Stomach smooth muscle (tissue), 2 donors: ENCODE results near the gene ZBP1.

Source experiments
- H3K27ac ChIP-seq: one replicate; pipeline ENCODE4 v1.7.0; 2013; ENCODE audit warnings: mild to moderate bottlenecking, low read length, inconsistent platforms
- H3K27me3 ChIP-seq, 2 donors: one replicate each; pipeline ENCODE4 v1.7.0; 2013; ENCODE audit warnings: low read length in 2 of 2; ENCODE audit not compliant: insufficient read depth in 2 of 2, control insufficient read depth in 1 of 2
- H3K36me3 ChIP-seq, 2 donors: one replicate each; pipeline ENCODE4 v1.7.0; 2013; ENCODE audit warnings: low read length in 2 of 2; ENCODE audit not compliant: control insufficient read depth in 2 of 2, insufficient read depth in 2 of 2
- H3K4me1 ChIP-seq: one replicate; pipeline ENCODE4 v1.7.0; 2013; ENCODE audit warnings: low read length; ENCODE audit not compliant: control insufficient read depth, insufficient read depth
- H3K4me3 ChIP-seq, 2 donors: one replicate each; pipeline ENCODE4 v1.7.0; 2013; ENCODE audit warnings: low read length in 2 of 2
- H3K9ac ChIP-seq, 2 donors: one replicate each; pipeline ENCODE4 v1.7.0; 2013; ENCODE audit warnings: low read length in 2 of 2, mild to moderate bottlenecking in 1 of 2
- H3K9me3 ChIP-seq, 2 donors: one replicate each; pipeline ENCODE4 v1.7.0; 2013; ENCODE audit warnings: low read length in 2 of 2; ENCODE audit not compliant: control insufficient read depth in 2 of 2
- donor health status: healthy.
- donor health status: Pancreatic carcinoma.

The ZBP1 gene

GRCh38 chr20:57574954-57575353 is 45.3 kb downstream of the ZBP1 start:
- Histone ChIP-seq H3K36me3 (no peaks in the 10 kb centered on the region), H3K9ac (no peak overlapping the region), H3K4me1 (peaks cover 8% of the 10 kb centered on the region), H3K27me3 (peaks cover 0 to 2% of the 10 kb centered on the region in 2 donors), H3K4me3 (no peak overlapping the region), H3K27ac (no peak overlapping the region), H3K9me3 (no peaks in the 10 kb centered on the region)

- no peaks in the 10 kb centered on the region for H3K9me3 ChIP-seq
- H3K4me3 ChIP-seq = no peak overlapping the region
- no peaks in the 10 kb centered on the region for H3K36me3 ChIP-seq
- H3K27ac ChIP-seq = no peak overlapping the region
- H3K9ac ChIP-seq = no peak overlapping the region
- H3K4me1 ChIP-seq = no peaks in the 10 kb centered on the region
- peaks cover 0 to 2% of the 10 kb centered on the region in 2 donors for H3K27me3 ChIP-seq
Observed at GRCh38 chr20:57573894-57574293, 46.3 kb downstream of the ZBP1 start.

- no peaks in the 10 kb centered on the region for H3K36me3 ChIP-seq
- no peak overlapping the region for H3K27ac ChIP-seq
- H3K9ac ChIP-seq = no peak overlapping the region
- H3K9me3 ChIP-seq = no peaks in the 10 kb centered on the region
- peaks cover under 1 to 5% of the 10 kb centered on the region in 2 donors for H3K27me3 ChIP-seq
- H3K4me3 ChIP-seq = no peak overlapping the region
- no peaks in the 10 kb centered on the region for H3K4me1 ChIP-seq
Observed at GRCh38 chr20:57573242-57573641, 47.0 kb downstream of the ZBP1 start.

GRCh38 chr20:57571782-57572416 is 48.3 kb downstream of the ZBP1 start:
- Histone ChIP-seq H3K36me3 (no peaks in the 10 kb centered on the region), H3K4me1 (no peaks in the 10 kb centered on the region), H3K27me3 (peaks cover 3 to 6% of the 10 kb centered on the region in 2 donors), H3K27ac (no peak overlapping the region), H3K9ac (no peak overlapping the region), H3K4me3 (no peak overlapping the region), H3K9me3 (no peaks in the 10 kb centered on the region)

GRCh38 chr20:57570920-57571319 is 49.3 kb downstream of the ZBP1 start:
- Histone ChIP-seq H3K9ac (no peak overlapping the region), H3K27ac (no peak overlapping the region), H3K27me3 (peaks cover 3 to 6% of the 10 kb centered on the region in 2 donors), H3K36me3 (no peaks in the 10 kb centered on the region), H3K9me3 (no peaks in the 10 kb centered on the region), H3K4me1 (no peaks in the 10 kb centered on the region), H3K4me3 (no peak overlapping the region)

- Histone ChIP-seq H3K36me3 (no peaks in the 10 kb centered on the region), H3K9me3 (no peaks in the 10 kb centered on the region), H3K9ac (no peak overlapping the region), H3K4me1 (no peaks in the 10 kb centered on the region), H3K4me3 (no peak overlapping the region), H3K27ac (no peak overlapping the region), H3K27me3 (peaks cover 3 to 6% of the 10 kb centered on the region in 2 donors)
Observed at GRCh38 chr20:57570145-57570850, 49.9 kb downstream of the ZBP1 start.

GRCh38 chr20:57568960-57569359 is 51.3 kb downstream of the ZBP1 start:
- Histone ChIP-seq H3K4me3 (no peak overlapping the region), H3K36me3 (no peaks in the 10 kb centered on the region), H3K9me3 (no peaks in the 10 kb centered on the region), H3K27me3 (peaks cover 3 to 4% of the 10 kb centered on the region in 2 donors), H3K27ac (no peak overlapping the region), H3K4me1 (no peaks in the 10 kb centered on the region), H3K9ac (no peak overlapping the region)

GRCh38 chr20:57568088-57568896 is 51.9 kb downstream of the ZBP1 start:
- no peaks in the 10 kb centered on the region for H3K4me1 ChIP-seq
- no peak overlapping the region for H3K9ac ChIP-seq
- no peaks in the 10 kb centered on the region for H3K36me3 ChIP-seq
- H3K27ac ChIP-seq = no peak overlapping the region
- peaks cover 3 to 4% of the 10 kb centered on the region in 2 donors for H3K27me3 ChIP-seq
- no peak overlapping the region for H3K4me3 ChIP-seq
- no peaks in the 10 kb centered on the region for H3K9me3 ChIP-seq

GRCh38 chr20:57567471-57568079 is 52.7 kb downstream of the ZBP1 start:
- no peaks in the 10 kb centered on the region for H3K9me3 ChIP-seq
- H3K36me3 ChIP-seq = no peaks in the 10 kb centered on the region
- peaks cover 3 to 4% of the 10 kb centered on the region in 2 donors for H3K27me3 ChIP-seq
- no peaks in the 10 kb centered on the region for H3K4me1 ChIP-seq
- no peak overlapping the region for H3K4me3 ChIP-seq
- no peak overlapping the region for H3K9ac ChIP-seq
- H3K27ac ChIP-seq = no peak overlapping the region

- Histone ChIP-seq H3K9me3 (no peaks in the 10 kb centered on the region), H3K4me3 (no peak overlapping the region), H3K27me3 (peaks cover 3 to 4% of the 10 kb centered on the region in 2 donors), H3K27ac (no peak overlapping the region), H3K9ac (no peak overlapping the region), H3K4me1 (no peaks in the 10 kb centered on the region), H3K36me3 (no peaks in the 10 kb centered on the region)
Observed at GRCh38 chr20:57566803-57567459, 53.3 kb downstream of the ZBP1 start.
